ENCODE results near the gene CENATAC. TPM values are rescaled to one million over a fixed set of nuclear protein-coding genes. Genes with fewer than 3 reads are reported as not detected.

CENATAC gene
- 3.5 and 10.0 TPM in 2 replicates for total RNA-seq

DNA sequence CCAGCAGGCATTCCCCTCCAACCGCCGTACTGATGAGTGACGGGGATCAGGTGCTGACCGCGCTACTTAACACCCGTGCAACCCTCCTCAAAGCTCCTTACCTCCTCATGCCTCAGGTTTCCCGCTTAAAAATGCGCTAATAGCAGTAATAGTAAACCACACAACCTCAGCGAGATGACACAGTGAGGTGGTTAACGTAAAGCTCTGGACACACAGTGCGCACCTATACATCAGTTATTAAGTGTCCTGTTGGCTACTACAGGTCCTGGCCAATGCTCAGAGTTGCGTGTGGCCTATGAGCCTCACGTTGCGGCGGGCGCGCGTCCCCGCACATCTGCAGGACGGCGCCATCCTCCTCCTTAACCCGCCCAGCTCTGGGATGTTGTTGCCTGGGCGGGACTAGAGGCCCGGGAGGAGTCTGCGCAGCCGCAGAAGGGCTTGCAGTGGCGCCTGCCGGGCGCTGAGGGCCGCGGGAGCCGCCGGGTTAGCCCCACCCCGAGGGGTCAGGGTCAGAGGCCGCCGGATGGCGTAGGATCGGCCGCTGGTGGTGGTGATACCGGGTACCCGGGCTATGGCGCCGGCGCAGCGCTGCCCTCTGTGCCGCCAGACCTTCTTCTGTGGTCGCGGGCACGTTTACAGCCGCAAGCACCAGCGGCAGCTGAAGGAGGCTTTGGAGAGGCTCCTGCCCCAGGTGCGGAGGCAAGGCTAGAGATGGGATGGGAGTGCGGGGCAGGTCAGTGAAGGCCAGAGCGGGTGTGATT is at the start of gene CENATAC:
CENATAC (plus strand) TSS at position 512 of the 761 bp plus-strand sequence; CDS start at position 572, 60 bp downstream.

GRCh38 chr11:118956094-118956846 is 41.7 kb upstream of the CENATAC start, which contains the start of gene UPK2:
UPK2 (plus strand) TSS chr11:118956298; CDS start chr11:118956351, 53 bp downstream.

GRCh38 chr11:118971646-118972045 is 26.3 kb upstream of the CENATAC start, which contains the start of gene FOXR1:
FOXR1 (plus strand) TSS chr11:118971761; CDS start chr11:118971932, 171 bp downstream.

GRCh38 chr11:119018074-119018938 is 20.4 kb downstream of the CENATAC start, which contains the start of the genes RPS25 and TRAPPC4:
RPS25 (minus strand) TSS chr11:119018343; CDS start chr11:119018284, 59 bp downstream.
TRAPPC4 (plus strand) TSS chr11:119018766; CDS start chr11:119018796, 30 bp downstream.

GRCh38 chr11:119030329-119031047 is 32.5 kb downstream of the CENATAC start, which contains the start of gene SLC37A4:
SLC37A4 (minus strand) TSS chr11:119030877.

GRCh38 chr11:119057000-119057769 is 59.2 kb downstream of the CENATAC start, which contains the start of gene HYOU1:
HYOU1 (minus strand) TSS chr11:119057205; CDS start chr11:119056160, 1,045 bp downstream.

Other genes with a start within 250 kb of the CENATAC start
- 41.1 and 51.7 TPM in 2 replicates for gene DDX6, start 207.0 kb upstream of the CENATAC start, total RNA-seq
- not detected in 2 replicates for gene CXCR5, start 114.2 kb upstream of the CENATAC start, total RNA-seq
- gene BCL9L, start 72.2 kb upstream of the CENATAC start, total RNA-seq = 38.5 and 40.0 TPM in 2 replicates
- not detected in 2 replicates for gene UPK2, start 41.8 kb upstream of the CENATAC start, total RNA-seq
- not detected in 2 replicates for gene FOXR1, start 26.4 kb upstream of the CENATAC start, total RNA-seq
- gene RPS25, start 20.2 kb downstream of the CENATAC start, total RNA-seq = 2,232 and 3,190 TPM in 2 replicates
- 48.9 and 68.3 TPM in 2 replicates for gene TRAPPC4, start 20.6 kb downstream of the CENATAC start, total RNA-seq
- 8.9 and 11.9 TPM in 2 replicates for gene SLC37A4, start 32.7 kb downstream of the CENATAC start, total RNA-seq
- gene HYOU1, start 59.1 kb downstream of the CENATAC start, total RNA-seq = 42.8 and 72.7 TPM in 2 replicates
- gene VPS11, start 69.7 kb downstream of the CENATAC start, total RNA-seq = 14.4 and 18.2 TPM in 2 replicates
- gene HMBS, start 86.7 kb downstream of the CENATAC start, total RNA-seq = 19.7 and 27.9 TPM in 2 replicates
- 21.8 and 23.6 TPM in 2 replicates for gene DPAGT1, start 103.7 kb downstream of the CENATAC start, total RNA-seq
- gene C2CD2L, start 109.2 kb downstream of the CENATAC start, total RNA-seq = 4.3 and 5.8 TPM in 2 replicates
- gene HINFP, start 123.4 kb downstream of the CENATAC start, total RNA-seq = 9.2 and 9.8 TPM in 2 replicates
- not detected in 2 replicates for gene ABCG4, start 150.9 kb downstream of the CENATAC start, total RNA-seq
- 8.6 and 11.1 TPM in 2 replicates for gene NLRX1, start 170.6 kb downstream of the CENATAC start, total RNA-seq
- not detected in 2 replicates for gene NHERF4, start 187.3 kb downstream of the CENATAC start, total RNA-seq
- 7.0 and 22.9 TPM in 2 replicates for gene CBL, start 208.2 kb downstream of the CENATAC start, total RNA-seq